ENCODE results near the gene TRH.
A peak's percentile ranks its signal among the peaks of the same experiment; 100 is the strongest.

TRH gene

GRCh38 chr3:129973853-129974563, 512 bp upstream of the TRH start:
- DNase-seq, result no peak
- Mint-ChIP-seq H3K9me3 (no peaks in the 10 kb centered on the region), H3K4me3 (peak overlapping the region; percentile 22), H3K27ac (no peak overlapping the region), H3K36me3 (no peaks in the 10 kb centered on the region), H3K27me3 (peaks cover 82% of the 10 kb centered on the region), H3K4me1 (peaks cover 6% of the 10 kb centered on the region)
- CTCF ChIA-PET, result interaction anchor here (1.1 kb wide), 1 partner anchor 41 kb away, joined by 3 read pairs; no protein-coding TSS in a partner anchor

- Mint-ChIP-seq H3K36me3 (no peaks in the 10 kb centered on the region), H3K27me3 (peaks cover 91% of the 10 kb centered on the region), H3K9me3 (no peaks in the 10 kb centered on the region), H3K27ac (no peak overlapping the region), H3K4me3 (peak overlapping the region; percentile 42), H3K4me1 (peaks cover 6% of the 10 kb centered on the region)
- peak; percentile 24 for DNase-seq
- CTCF ChIA-PET, result no interaction called here
These were observed 549 bp downstream of the TRH start for GRCh38 chr3:129974833-129975704.

- no peaks in the 10 kb centered on the region for H3K9me3 Mint-ChIP-seq
- H3K27me3 Mint-ChIP-seq, result peaks cover 88% of the 10 kb centered on the region
- H3K36me3 Mint-ChIP-seq, result no peaks in the 10 kb centered on the region
- CTCF ChIA-PET, result no interaction called here
- H3K27ac Mint-ChIP-seq, result no peak overlapping the region
- no peak for DNase-seq
- H3K4me1 Mint-ChIP-seq, result peaks cover 6% of the 10 kb centered on the region
- H3K4me3 Mint-ChIP-seq, result no peak overlapping the region
These were observed 1.2 kb downstream of the TRH start for GRCh38 chr3:129975705-129976048.

GRCh38 chr3:129976286-129976685, 1.8 kb downstream of the TRH start:
- Mint-ChIP-seq H3K27me3 (peaks cover 84% of the 10 kb centered on the region), H3K36me3 (no peaks in the 10 kb centered on the region), H3K9me3 (no peaks in the 10 kb centered on the region), H3K27ac (no peak overlapping the region), H3K4me1 (peaks cover 6% of the 10 kb centered on the region), H3K4me3 (no peak overlapping the region)
- CTCF ChIA-PET, result no interaction called here
- DNase-seq, result no peak

- CTCF ChIA-PET, result no interaction called here
- no peaks in the 10 kb centered on the region for H3K36me3 Mint-ChIP-seq
- H3K27ac Mint-ChIP-seq, result no peak overlapping the region
- H3K4me3 Mint-ChIP-seq, result no peak overlapping the region
- no peak for DNase-seq
- peaks cover 68% of the 10 kb centered on the region for H3K27me3 Mint-ChIP-seq
- H3K4me1 Mint-ChIP-seq, result peaks cover 6% of the 10 kb centered on the region
- H3K9me3 Mint-ChIP-seq, result no peaks in the 10 kb centered on the region
These were observed 3.6 kb downstream of the TRH start for GRCh38 chr3:129978123-129978522.

- peaks cover 51% of the 10 kb centered on the region for H3K27me3 Mint-ChIP-seq
- no peaks in the 10 kb centered on the region for H3K36me3 Mint-ChIP-seq
- H3K27ac Mint-ChIP-seq, result no peak overlapping the region
- CTCF ChIA-PET, result no interaction called here
- H3K9me3 Mint-ChIP-seq, result no peaks in the 10 kb centered on the region
- no peak for DNase-seq
- H3K4me1 Mint-ChIP-seq, result peaks cover 3% of the 10 kb centered on the region
- no peak overlapping the region for H3K4me3 Mint-ChIP-seq
These were observed 5.4 kb downstream of the TRH start for GRCh38 chr3:129979905-129980304.

- Mint-ChIP-seq H3K4me3 (no peak overlapping the region), H3K27ac (no peak overlapping the region), H3K36me3 (no peaks in the 10 kb centered on the region), H3K9me3 (no peaks in the 10 kb centered on the region), H3K4me1 (no peaks in the 10 kb centered on the region), H3K27me3 (peaks cover 18% of the 10 kb centered on the region)
- CTCF ChIA-PET, result interaction anchor here (1.5 kb wide), 1 partner anchor 35 kb away, joined by 3 read pairs; no protein-coding TSS in a partner anchor
- DNase-seq, result no peak
These were observed 9.0 kb downstream of the TRH start for GRCh38 chr3:129983561-129983960.

GRCh38 chr3:129984125-129984524, 9.6 kb downstream of the TRH start:
- CTCF ChIA-PET, result interaction anchor here (1.5 kb wide), 1 partner anchor 36 kb away, joined by 3 read pairs; no protein-coding TSS in a partner anchor
- H3K4me3 Mint-ChIP-seq, result no peak overlapping the region
- DNase-seq, result no peak
- peaks cover 13% of the 10 kb centered on the region for H3K27me3 Mint-ChIP-seq
- no peaks in the 10 kb centered on the region for H3K9me3 Mint-ChIP-seq
- H3K4me1 Mint-ChIP-seq, result no peaks in the 10 kb centered on the region
- no peaks in the 10 kb centered on the region for H3K36me3 Mint-ChIP-seq
- H3K27ac Mint-ChIP-seq, result no peak overlapping the region

GRCh38 chr3:129985113-129985512, 10.6 kb downstream of the TRH start:
- no peaks in the 10 kb centered on the region for H3K36me3 Mint-ChIP-seq
- no peaks in the 10 kb centered on the region for H3K4me1 Mint-ChIP-seq
- no peak overlapping the region for H3K27ac Mint-ChIP-seq
- CTCF ChIA-PET, result no interaction called here
- no peaks in the 10 kb centered on the region for H3K9me3 Mint-ChIP-seq
- no peak overlapping the region for H3K4me3 Mint-ChIP-seq
- no peak for DNase-seq
- peaks cover 12% of the 10 kb centered on the region for H3K27me3 Mint-ChIP-seq

GRCh38 chr3:129988429-129988828, 13.9 kb downstream of the TRH start:
- Mint-ChIP-seq H3K36me3 (no peaks in the 10 kb centered on the region), H3K27me3 (peaks cover 25% of the 10 kb centered on the region), H3K4me3 (no peak overlapping the region), H3K4me1 (no peaks in the 10 kb centered on the region), H3K27ac (no peak overlapping the region), H3K9me3 (no peaks in the 10 kb centered on the region)
- DNase-seq, result no peak
- CTCF ChIA-PET, result no interaction called here

GRCh38 chr3:129989414-129989813, 14.9 kb downstream of the TRH start:
- DNase-seq, result no peak
- H3K4me3 Mint-ChIP-seq, result no peak overlapping the region
- H3K9me3 Mint-ChIP-seq, result no peaks in the 10 kb centered on the region
- H3K36me3 Mint-ChIP-seq, result no peaks in the 10 kb centered on the region
- CTCF ChIA-PET, result no interaction called here
- H3K27me3 Mint-ChIP-seq, result peaks cover 32% of the 10 kb centered on the region
- no peaks in the 10 kb centered on the region for H3K4me1 Mint-ChIP-seq
- no peak overlapping the region for H3K27ac Mint-ChIP-seq

- Mint-ChIP-seq H3K36me3 (no peaks in the 10 kb centered on the region), H3K4me3 (no peak overlapping the region), H3K27me3 (peaks cover 41% of the 10 kb centered on the region), H3K9me3 (no peaks in the 10 kb centered on the region), H3K4me1 (no peaks in the 10 kb centered on the region), H3K27ac (no peak overlapping the region)
- CTCF ChIA-PET, result interaction anchor here (0.8 kb wide), 1 partner anchor 10 kb away, joined by 3 read pairs; no protein-coding TSS in a partner anchor
- no peak for DNase-seq
These were observed 18.3 kb downstream of the TRH start for GRCh38 chr3:129992781-129993180.

- no peak for DNase-seq
These were observed 20.5 kb downstream of the TRH start for GRCh38 chr3:129994883-129995559.

GRCh38 chr3:129996073-129996472, 21.6 kb downstream of the TRH start:
- Mint-ChIP-seq H3K4me3 (no peak overlapping the region), H3K36me3 (no peaks in the 10 kb centered on the region), H3K9me3 (no peaks in the 10 kb centered on the region), H3K27ac (no peak overlapping the region), H3K4me1 (no peaks in the 10 kb centered on the region), H3K27me3 (peaks cover 52% of the 10 kb centered on the region)
- CTCF ChIA-PET, result interaction anchor here (1.1 kb wide), 1 partner anchor 54 kb away, joined by 5 read pairs; no protein-coding TSS in a partner anchor
- no peak for DNase-seq

More at GRCh38 chr3:129994883-129995559, 20.5 kb downstream of the TRH start:
- CTCF ChIA-PET, result interaction anchor here (1.1 kb wide), 1 partner anchor 53 kb away, joined by 5 read pairs; no protein-coding TSS in a partner anchor
- Mint-ChIP-seq H3K4me3 (no peak overlapping the region), H3K27ac (no peak overlapping the region), H3K9me3 (no peaks in the 10 kb centered on the region), H3K36me3 (no peaks in the 10 kb centered on the region), H3K4me1 (no peaks in the 10 kb centered on the region), H3K27me3 (peaks cover 45% of the 10 kb centered on the region)

Data from activated naive CD4-positive, alpha-beta T cell treated with anti-CD3 and anti-CD28 coated beads, Interleukin-2, amount 10 ng/mL, durations not matched to agents 7 days and 5 days (primary cell).